ENCODE measurements around the gene IL37.
"Not testable (repeated sequence)": the region's sequence is repeated elsewhere in the genome, so short reads cannot be mapped to it uniquely, and the experiment has no call there.

IL37 gene

DNA sequence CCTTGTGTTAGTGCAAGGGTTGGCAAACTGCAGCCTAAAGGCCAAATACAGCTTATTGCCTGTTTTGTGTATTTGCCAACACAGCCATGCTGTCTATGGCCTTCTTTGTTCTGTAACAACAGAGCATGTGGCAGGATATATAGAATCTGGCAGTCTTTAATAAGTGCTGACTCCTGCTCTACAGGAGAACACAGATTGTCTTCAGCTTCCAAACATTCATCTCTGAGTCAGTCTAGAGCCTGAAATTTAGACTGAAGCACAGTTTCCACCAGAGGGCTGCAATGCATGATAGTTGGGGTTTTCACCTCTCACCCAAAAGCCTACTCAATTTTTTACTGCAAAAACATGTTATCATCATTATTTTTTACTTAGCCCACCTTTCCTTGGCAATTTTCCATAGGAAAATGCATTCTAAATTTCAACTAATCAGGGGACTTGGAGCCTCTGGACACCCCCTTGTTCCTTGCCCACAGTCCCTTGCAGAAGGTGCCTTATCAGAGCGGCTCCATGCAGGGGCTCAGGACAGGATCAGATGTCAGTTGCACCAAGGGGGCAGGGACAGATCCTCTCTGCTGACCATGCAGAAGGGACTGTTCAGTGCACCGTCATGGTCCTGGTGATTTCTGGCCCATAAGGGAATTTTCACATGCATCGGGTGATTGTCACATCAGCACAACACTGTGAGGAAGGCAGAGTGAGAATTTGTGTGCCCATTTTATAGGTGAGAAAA is 12.4 kb downstream of the IL37 start:
- no peak for DNase-seq

DNA sequence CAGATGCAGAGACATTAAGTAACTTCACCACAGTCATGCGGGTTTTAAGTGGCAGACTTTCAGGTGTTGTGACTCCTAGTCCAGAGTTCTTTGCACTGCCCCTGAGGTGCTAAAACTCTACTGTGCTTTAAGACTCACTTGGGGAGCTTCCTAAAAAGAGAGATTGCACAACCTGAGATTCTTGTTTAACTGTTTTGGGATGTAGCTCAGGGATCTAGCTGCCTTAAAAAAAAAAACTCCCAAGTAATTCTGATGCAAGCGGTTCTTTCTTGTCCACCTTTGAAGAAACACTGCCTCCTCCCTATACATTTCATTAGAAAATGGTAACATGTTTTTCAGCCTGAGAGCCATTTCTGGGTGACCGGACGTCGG is 13.0 kb downstream of the IL37 start:
- DNase-seq: no peak

DNA sequence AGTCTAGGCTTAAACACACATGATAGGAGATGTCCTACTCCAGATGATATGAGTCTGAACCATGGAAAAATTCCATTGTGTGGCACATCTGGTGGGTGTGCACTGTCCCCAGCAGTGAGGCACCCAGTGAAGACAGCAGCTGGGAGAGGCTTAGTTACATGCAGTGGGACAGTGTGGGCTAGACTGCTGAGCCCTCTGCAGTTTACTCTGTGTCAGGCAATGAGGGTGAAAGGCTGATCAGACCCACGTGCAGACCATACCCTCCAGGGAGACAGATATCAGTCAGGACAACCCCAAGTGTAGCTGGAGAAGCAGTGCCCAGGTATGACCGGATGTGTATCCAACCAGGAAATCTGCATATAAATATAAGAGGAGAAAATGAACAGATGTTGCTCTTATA is 13.4 kb downstream of the IL37 start:
- DNase-seq: no peak

DNA sequence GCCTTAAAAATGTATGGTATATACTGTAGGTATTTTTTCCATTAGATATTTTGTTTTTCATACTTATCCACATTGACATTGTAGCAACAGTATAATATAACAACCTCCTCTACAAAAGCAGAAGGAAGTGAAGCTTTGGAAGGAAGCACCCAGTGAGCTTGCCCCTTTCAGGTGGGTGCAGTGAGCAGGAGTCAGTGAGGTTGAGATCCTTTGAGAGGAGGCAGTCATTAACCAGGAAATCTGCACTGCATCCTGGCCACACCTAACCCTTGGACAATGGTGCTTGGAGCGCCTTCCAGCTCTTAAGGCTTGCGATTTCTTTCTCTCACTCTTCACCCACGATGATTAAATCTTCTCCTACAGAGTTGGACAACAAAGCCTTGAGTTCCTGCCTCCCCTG is 13.9 kb downstream of the IL37 start:
- no peak for DNase-seq

DNA sequence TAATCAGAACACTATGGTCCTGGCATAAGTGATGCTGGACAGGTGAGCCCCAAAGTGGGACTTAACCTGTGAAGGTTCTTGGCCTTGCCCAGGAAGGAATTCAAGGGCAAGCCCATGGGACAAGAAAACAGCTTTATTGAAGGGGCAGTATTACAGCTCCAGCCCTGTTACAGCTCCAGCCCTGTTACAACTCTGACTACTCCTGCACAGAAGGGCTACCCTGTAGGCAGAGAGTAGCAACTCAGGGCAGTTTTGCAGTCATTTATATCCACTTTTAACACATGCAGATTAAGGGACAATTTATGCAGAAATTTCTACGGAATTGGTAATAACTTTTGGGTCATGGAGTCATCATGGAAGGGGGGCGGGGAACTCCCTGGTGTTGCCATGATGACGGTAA is 15.7 kb downstream of the IL37 start:
- no peak for DNase-seq

DNA sequence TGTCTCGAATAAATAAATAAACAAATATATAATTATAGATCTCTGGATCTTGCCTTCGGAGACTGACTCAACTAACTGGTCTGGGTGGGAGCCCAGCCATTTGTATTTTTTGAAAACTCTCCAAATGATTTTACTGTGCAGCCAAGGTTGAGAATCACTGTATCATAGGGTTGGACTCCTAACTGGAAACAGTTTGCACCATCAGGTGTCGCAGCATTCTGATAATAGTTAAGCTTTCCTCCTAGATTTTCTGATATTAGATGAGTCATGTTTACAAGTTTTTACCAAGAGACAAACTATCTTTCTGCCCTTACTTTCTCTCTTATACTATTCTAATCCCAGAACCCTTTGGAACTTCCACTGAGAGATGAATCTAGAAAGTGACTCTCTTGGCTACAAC is 16.8 kb downstream of the IL37 start:
- no peak for DNase-seq

DNA sequence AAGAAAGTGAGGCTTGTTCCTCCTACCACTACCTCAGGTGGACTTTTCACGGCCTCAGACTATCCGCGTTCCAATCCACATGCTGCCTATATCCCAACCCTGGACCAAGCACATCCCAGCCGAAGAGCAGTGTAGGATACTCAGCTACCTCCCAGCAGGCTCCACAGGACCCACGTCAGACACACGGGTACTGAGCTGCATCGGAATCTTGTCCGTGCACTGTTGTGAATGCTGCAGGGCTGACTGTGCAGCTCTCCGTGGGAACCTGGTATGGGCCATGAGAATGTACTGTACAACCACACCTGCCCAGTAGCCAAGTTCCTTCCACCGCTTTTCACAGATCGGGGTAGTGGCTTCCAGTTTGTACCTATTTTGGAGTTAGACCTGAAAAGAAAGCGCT is 22.3 kb downstream of the IL37 start:
- DNase-seq: no peak

DNA sequence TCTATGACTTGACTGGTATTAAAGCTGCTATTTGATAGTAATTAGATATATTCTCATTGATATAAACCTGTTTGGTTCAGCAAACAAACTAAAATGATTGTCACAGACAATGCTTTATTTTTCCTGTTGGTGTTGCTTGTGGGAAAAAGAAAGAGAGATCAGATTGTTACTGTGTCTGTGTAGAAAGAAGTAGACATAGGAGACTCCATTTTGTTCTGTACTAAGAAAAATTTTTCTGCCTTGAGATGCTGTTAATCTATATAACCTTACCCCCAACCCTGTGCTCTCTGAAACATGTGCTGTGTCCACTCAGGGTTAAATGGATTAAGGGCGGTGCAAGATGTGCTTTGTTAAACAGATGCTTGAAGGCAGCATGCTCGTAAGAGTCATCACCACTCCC is 23.2 kb downstream of the IL37 start:
- not testable (repeated sequence) for DNase-seq

DNA sequence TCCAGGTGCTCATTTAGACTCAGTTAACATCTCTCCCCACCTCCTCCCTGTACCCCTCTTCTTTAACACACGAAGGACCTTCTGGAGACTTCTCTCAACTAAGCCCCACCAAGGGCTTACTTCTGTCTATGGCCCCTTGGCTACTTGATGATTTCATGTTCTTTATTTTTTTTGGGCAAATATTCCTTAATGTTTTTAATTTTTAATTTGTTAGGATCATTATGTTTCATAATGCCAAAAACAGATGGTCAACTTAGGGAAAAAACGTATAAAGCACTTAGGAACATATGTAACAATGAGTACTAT is 25.9 kb downstream of the IL37 start:
- DNase-seq: no peak

DNA sequence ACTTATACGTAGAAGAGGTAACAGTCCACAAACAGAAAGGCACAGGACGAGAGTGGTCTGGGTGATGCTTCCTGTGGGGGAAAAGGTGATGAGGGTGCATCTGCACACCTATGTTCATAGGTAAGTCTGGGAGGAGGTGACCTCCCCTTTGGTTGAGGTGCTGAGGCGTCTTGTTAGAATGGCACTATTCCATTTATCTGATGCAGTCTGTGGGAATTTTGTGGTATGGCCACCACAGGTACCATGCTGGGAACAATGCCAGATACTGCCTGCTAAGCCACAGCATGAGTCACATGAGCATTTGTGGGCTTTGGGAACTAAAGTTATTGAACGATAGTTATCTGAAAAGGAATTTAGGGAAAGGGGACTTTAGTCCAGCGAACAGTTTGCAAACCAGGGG is 27.9 kb downstream of the IL37 start:
- DNase-seq: peak in 1 of 5 donors; percentile 27

DNA sequence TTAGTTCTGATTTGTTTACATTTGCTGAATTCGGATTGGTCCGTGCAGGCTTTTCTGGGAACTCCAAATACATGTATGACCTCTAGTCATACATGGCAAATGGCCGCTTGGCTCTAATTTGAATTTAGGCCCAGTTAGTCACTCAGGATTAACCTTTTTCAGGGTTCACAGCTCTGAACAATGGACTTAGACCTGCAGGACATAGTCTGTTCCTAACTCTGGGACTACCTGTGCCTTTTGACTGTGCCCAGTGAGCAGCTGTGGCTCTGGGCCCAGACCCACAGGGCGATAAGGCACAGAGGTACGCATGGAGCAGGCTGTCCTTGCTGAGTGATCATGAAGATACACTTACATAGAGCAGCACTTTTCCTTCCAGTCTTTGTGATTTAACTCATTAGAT is 28.5 kb downstream of the IL37 start:
- no peak for DNase-seq

DNA sequence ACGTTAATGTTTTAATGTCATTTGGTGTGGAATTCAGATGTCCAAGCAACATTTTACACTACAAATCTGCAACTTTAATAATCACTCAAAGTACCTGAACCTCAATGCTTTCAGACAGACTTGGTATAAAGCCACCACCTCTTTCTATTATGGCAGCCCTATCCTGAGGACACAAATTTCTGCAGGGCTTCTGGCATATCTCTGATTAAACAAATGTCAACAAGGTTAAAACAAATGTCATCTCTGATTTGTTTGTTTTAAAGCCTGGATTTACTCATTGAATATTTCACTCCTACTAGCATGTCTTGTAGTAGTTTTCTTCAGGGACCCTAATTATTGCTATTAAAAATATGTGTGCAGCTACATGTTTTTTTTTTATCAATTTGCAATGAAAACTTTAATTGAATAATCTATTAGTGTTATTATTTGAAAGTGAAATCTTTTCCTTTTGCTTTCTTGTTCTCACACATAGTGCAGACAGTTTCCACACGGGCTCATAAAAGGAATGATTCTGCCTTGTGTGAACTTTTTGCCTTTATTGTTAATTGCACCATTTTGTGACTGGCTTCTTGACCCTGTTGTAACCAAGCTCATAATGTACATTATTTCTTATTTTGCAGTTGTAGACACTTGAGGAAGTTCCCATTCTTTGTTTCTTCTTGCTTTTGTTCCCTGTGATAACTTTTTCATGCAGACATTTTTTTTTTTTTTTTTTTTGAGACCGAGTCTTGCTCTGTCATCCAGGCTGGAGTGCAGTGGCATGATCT is 30.1 kb downstream of the IL37 start:
- DNase-seq: no peak

DNA sequence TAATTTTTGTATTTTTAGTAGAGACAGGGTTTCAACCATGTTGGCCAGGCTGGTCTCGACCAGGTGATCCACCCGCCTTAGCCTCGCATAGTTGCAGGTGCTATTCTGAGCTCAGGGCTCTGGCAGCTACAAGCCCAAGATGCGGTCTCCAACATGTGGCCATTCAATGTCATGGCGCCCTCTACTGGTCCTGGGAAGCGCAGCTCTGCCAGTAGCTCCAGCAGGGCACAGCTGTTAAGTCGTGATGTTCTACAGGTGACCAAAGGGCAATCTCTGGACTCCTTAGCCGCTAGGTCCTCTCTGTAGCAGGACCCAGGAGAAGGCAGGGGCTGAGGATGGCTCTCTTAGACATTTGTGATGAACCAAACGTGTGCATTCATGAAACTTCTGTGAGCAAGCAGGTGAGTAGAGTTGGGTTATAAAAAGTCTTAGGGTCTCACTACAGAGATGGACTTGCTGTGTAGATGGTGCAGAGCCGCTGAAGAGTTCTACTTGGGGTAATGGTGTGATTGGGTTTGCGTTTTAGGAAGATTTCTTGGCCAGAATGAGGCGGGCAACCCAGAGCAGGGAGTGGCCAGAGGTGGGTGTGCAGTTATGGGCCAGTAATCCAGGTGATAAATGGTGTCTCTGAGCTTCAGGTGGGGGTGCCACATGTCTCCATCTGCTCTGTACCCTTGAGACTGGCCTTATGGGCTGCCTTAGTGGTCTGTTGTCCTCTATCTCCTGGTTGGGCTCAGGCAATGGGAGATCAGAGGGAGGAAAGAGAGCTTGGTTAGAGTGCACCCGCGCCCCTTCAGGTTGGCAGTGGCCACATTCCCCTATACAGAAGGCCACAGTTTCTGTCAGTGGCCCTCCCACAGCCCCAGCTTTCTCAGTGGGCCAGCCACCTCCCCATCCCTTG is 31.0 kb downstream of the IL37 start:
- DNase-seq: peak in 4 of 5 donors; percentile 28 to 73 (median 44)

DNA sequence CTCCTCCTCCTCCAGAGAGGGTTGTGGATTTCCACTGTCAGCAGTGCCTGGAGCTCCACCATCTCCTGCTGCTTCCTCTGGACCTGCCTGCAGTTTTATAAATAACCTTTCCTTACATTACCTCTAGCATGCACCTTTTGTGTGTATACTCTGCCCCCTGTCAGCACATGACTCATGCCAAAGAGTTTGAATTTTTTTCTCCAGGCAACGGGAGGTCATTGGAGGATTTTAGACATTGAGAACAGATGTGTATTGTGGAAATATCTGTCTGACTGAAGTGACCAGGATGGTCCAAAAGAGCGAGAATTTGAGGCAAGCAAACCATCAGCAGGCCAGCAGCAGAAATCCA is 31.7 kb downstream of the IL37 start:
- no peak for DNase-seq

DNA sequence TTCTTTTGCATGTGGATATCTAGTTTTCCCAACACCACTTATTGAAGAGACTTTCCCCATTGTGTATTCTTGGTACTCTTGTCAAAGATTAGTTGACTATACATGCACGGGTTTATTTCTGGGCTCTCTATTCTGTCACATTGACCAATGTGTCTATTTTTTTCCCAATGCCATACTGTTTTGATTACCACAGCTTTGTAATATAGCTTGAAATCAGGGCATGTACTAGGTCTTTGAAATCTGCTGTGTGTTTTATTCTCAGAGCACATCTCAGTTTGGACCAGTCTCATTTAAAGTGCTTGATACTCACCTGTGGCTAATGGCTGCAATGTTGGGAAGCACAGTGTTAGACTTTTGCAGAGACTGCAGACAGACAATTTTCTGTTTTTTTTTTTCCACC is 34.0 kb downstream of the IL37 start:
- DNase-seq: no peak

DNA sequence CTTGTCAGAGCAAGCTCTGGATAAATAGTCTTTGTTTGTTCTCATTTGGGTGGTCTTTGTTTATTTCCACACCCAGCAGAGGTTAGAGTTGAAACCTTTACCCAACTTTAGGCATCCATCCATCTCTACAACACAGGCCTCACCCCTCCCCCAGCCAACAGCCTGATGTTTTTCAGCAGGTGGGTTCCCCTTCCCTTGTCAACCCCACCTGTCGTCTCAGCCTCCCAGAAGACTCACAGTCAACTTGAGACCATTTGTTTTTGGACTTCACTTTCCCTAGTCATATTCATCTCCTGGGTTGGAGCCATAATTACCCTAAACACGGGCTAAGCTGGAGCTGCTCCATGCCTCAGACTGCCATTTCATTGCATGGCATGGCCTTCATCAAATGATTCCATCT is 35.1 kb downstream of the IL37 start:
- DNase-seq: no peak

DNA sequence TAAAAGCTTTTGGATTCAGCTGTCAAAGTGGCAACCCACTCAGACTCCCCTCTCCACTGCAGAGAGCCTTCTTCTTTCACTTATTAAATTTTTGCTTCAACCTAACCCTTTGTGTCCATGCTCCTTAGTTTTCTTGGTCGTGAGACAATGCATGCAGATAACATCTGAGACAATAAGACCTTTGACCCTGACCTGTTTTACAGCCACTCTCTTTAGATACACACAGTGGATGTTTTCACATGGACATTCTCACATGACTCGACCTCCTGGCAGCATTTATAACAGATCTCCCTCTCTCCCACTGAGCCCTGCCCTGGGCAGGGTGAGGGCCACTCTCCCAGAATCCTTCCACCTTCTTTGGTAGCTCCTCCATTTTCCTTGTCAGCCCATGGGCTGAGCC is 36.4 kb downstream of the IL37 start:
- DNase-seq: no peak

DNA sequence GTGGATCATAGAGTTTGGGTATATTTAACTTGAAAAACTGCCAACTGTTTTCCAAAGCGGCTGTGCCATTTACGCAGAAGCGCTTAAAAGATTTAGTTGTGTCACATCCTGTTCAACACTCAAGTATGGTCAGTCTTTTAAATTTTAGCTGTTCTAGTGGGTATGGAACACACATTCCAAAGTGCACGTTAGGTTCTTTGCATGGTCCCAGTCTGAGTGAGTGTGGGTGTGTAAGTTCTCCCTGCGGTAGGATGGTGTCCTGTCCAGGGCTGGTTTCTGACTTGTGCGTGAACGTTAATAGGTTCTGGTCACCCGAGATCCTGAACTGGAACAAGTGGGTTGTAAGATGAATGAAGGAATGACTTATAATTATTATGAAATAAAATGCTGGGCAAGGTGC is 38.5 kb downstream of the IL37 start:
- no peak for DNase-seq

DNA sequence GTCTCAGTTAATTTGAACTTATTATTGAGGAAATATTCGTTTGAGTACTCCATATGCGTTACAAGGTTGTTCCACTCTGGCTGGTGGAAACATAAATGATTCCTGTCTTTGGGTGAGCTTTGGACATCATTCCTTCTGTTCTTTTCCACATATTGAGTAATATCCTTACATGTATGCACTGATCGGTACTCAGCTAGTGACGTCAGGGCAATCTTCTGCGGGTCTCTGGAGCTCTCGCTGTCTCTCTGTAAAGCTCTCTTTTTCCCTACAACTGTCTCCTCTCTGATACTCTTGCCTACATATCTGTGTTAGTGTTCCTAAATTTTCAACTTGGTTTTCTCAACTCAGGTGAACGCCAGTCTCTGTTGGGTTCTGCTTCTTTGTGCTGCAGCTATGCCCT is 43.4 kb downstream of the IL37 start:
- no peak for DNase-seq

DNA sequence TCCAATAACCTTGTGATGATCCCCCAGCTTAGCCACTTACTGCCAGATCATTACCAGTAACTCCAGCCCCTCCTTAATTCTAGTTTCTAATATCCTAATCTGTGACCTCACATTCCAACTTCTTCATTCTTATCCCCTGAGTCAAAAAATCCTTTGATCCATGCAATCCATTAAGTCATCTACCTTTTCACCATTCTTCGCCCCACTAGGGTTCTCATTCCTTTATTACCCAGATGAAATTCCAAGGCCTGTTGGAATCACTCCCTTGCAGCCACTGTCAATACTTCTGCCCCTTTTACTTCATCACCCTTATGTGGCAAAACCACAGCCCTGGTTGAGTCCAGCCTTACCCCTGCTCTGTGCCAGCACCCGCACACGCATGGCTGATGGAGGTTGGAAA is 46.5 kb downstream of the IL37 start:
- no peak for DNase-seq

DNA sequence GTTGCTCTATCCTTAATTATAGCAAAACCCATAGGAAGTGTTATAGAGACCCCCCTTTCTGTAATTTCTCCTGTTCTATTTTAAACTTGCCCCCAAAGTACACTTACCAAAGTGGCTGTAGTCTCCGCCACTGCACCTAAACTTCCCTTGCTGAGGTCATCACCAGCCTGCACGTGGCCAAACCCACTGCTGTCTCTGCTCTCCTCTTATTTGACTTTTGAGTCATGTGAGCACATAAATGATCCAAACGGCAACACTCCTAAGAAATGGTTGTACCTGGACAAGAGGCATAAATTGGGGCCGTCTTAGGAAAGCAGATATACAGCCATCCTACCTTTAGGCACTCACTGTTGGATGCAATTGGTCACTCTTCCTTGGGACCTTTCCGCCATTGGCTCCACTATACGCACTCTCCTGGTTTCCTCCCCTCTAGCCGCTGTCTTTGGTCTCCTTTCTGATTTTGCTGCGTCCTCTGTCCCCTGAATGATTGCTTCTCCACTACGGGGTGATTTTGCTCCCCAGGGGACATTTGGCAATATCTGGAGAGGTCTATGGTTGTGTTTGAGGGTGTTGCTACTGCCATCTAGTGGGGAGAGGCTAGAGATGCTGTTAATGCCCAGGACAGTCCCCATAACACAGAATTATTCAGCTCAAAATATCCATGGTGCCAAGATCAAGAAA is 47.6 kb downstream of the IL37 start:
- DNase-seq: peak in 3 of 5 donors; percentile 17 to 44 (median 18)

DNA sequence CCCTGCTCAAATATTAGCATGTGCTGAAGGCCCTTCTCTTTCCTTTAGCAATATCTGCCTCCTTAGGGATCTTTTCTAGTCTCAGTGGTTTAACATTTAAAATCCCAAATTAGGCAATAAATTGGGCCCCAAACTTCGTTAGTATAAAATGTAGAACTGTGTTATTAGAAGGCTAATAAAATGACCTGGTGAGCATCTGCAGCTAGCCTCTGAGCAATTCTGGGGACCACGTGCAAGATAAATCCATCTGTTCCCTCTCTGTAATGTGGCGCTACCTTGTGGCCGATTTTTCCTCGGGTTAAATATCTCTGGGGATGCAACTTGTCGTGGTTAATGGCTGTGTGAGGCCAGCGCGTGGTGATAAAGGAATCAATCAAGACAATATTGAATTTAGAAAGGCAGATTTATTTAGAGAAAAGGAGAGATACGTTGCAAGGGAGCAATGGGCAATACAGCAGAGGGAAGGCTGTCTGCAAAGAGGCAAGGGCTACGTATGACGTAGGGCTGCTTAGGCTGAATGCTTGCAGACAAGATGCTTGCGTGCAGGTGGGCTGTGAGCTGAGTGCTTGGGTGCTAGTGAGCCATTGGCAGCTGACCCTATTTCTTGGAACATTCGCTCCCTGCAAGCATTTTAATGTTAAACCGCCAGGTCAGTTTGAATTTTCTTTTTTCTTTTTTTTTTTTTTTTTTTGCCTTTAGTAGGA is 48.3 kb downstream of the IL37 start:
- DNase-seq: no peak

Measured in T-helper 1 cell (primary cell).